Naive B cell (primary cell): ENCODE data around the gene TSTD2. TPM values are rescaled to one million over a fixed set of nuclear protein-coding genes. Genes with fewer than 3 reads are reported as not detected.

Experiments used
- ATAC-seq, 2 donors: fragments of 150-1000 bp; cut with Tn5 transposase; 2 replicates each; pipeline ENCODE4 v1.10.0; 2021; ENCODE audit warnings: low read depth in 2 of 2, mild to moderate bottlenecking in 2 of 2, moderate library complexity in 2 of 2
- DNase-seq: peaks from one replicate; pipeline ENCODE4 v3.0.0; 2022
- H3K27ac Mint-ChIP-seq, 6 donors: one replicate each; pipeline ENCODE4 v1.8.0; 2020 to 2022; ENCODE audit warnings: mild to moderate bottlenecking in 6 of 6, mixed read lengths in 6 of 6, moderate library complexity in 5 of 6, inconsistent platforms in 2 of 6
- H3K27me3 Mint-ChIP-seq, 3 donors: one replicate each; pipeline ENCODE4 v1.8.0; 2021 to 2022; ENCODE audit warnings: mixed read lengths in 3 of 3, mild to moderate bottlenecking in 1 of 3
- H3K36me3 Mint-ChIP-seq, 2 donors: one replicate each; pipeline ENCODE4 v1.8.0; 2020 to 2022; ENCODE audit warnings: mixed read lengths in 2 of 2, inconsistent platforms in 1 of 2, mild to moderate bottlenecking in 1 of 2
- H3K4me1 Mint-ChIP-seq, 3 donors: one replicate each; pipeline ENCODE4 v1.8.0; 2020 to 2022; ENCODE audit warnings: mixed read lengths in 3 of 3, inconsistent platforms in 1 of 3, mild to moderate bottlenecking in 1 of 3, moderate library complexity in 1 of 3
- H3K4me3 Mint-ChIP-seq, 8 donors: one replicate each; pipeline ENCODE4 v1.8.0; 2020 to 2022; ENCODE audit warnings: mild to moderate bottlenecking in 8 of 8, mixed read lengths in 8 of 8, moderate library complexity in 8 of 8, inconsistent platforms in 2 of 8
- H3K9me3 Mint-ChIP-seq, 7 donors: one replicate each; pipeline ENCODE4 v1.8.0; 2020 to 2022; ENCODE audit warnings: mixed read lengths in 7 of 7, mild to moderate bottlenecking in 5 of 7, inconsistent platforms in 2 of 7, moderate library complexity in 1 of 7
- polyA plus RNA-seq, 6 donors: library from polyadenylated mRNA; unstranded; fragments of 300-500 nt; fragmentation: Illumina TruSeq; gene quantifications; one replicate each; pipeline ENCODE4 v1.2.3, GENCODE V29; 2021; ENCODE audit warnings: low read depth in 6 of 6

Gene TSTD2
- polyA plus RNA-seq, 6 donors from 2014 or later: 4.7 to 10.3 (median 7.2) TPM

GRCh38 chr9:97651646-97652045 lies 18.5 kb upstream of the TSTD2 start:
- Mint-ChIP-seq H3K27ac (no peak overlapping the region), H3K36me3 (peaks cover 9 to 36% of the 10 kb centered on the region in 2 donors), H3K4me3 (no peak overlapping the region), H3K9me3 (no peaks in the 10 kb centered on the region), H3K27me3 (no peaks in the 10 kb centered on the region), H3K4me1 (no peaks in the 10 kb centered on the region)
- no peak for ATAC-seq
- no peak for DNase-seq

GRCh38 chr9:97647996-97648395 lies 14.8 kb upstream of the TSTD2 start:
- Mint-ChIP-seq H3K27ac (no peak overlapping the region), H3K9me3 (no peaks in the 10 kb centered on the region), H3K4me1 (peaks cover 0 to 6% (median 0%) of the 10 kb centered on the region in 3 donors), H3K27me3 (no peaks in the 10 kb centered on the region), H3K36me3 (peaks cover 8 to 15% of the 10 kb centered on the region in 2 donors), H3K4me3 (no peak overlapping the region)
- DNase-seq: no peak
- ATAC-seq: no peak

GRCh38 chr9:97645720-97646119 lies 12.6 kb upstream of the TSTD2 start:
- Mint-ChIP-seq H3K9me3 (no peaks in the 10 kb centered on the region), H3K36me3 (peaks cover 8 to 15% of the 10 kb centered on the region in 2 donors), H3K4me1 (peaks cover 0 to 6% (median 0%) of the 10 kb centered on the region in 3 donors), H3K4me3 (no peak overlapping the region), H3K27ac (no peak overlapping the region), H3K27me3 (no peaks in the 10 kb centered on the region)
- ATAC-seq (no peak), DNase-seq (no peak)

- peaks cover 23 to 41% (median 31%) of the 10 kb centered on the region in 3 donors for H3K4me1 Mint-ChIP-seq
- no peak overlapping the region for H3K27ac Mint-ChIP-seq
- no peaks in the 10 kb centered on the region for H3K27me3 Mint-ChIP-seq
- ATAC-seq: no peak
- H3K9me3 Mint-ChIP-seq: no peaks in the 10 kb centered on the region
- no peak for DNase-seq
- H3K4me3 Mint-ChIP-seq: no peak overlapping the region
- peaks cover 5 to 8% of the 10 kb centered on the region in 2 donors for H3K36me3 Mint-ChIP-seq
Measured at GRCh38 chr9:97640325-97640724, 7.2 kb upstream of the TSTD2 start.

- ATAC-seq: no peak
- H3K4me3 Mint-ChIP-seq: no peak overlapping the region
- H3K27me3 Mint-ChIP-seq: no peaks in the 10 kb centered on the region
- H3K4me1 Mint-ChIP-seq: peaks cover 36 to 51% (median 45%) of the 10 kb centered on the region in 3 donors
- H3K27ac Mint-ChIP-seq: peak overlapping the region in 1 of 6 donors; percentile 16
- DNase-seq: no peak
- H3K9me3 Mint-ChIP-seq: no peaks in the 10 kb centered on the region
- H3K36me3 Mint-ChIP-seq: peaks cover 3 to 5% of the 10 kb centered on the region in 2 donors
Measured at GRCh38 chr9:97638666-97639065, 5.5 kb upstream of the TSTD2 start.

GRCh38 chr9:97636903-97637302 lies 3.7 kb upstream of the TSTD2 start:
- peaks cover 44 to 61% (median 55%) of the 10 kb centered on the region in 3 donors for H3K4me1 Mint-ChIP-seq

GRCh38 chr9:97635026-97635425 lies 1.9 kb upstream of the TSTD2 start:
- DNase-seq (no peak), ATAC-seq (no peak)
- Mint-ChIP-seq H3K4me1 (peaks cover 52 to 69% (median 62%) of the 10 kb centered on the region in 3 donors), H3K36me3 (no peaks in the 10 kb centered on the region), H3K27me3 (no peaks in the 10 kb centered on the region), H3K4me3 (peak overlapping the region in 7 of 8 donors; percentile 70 to 99 (median 99)), H3K9me3 (no peaks in the 10 kb centered on the region), H3K27ac (peak overlapping the region in 4 of 6 donors; percentile 98 to 100 (median 100))

More at GRCh38 chr9:97636903-97637302, 3.7 kb upstream of the TSTD2 start:
- H3K9me3 Mint-ChIP-seq: no peaks in the 10 kb centered on the region
- no peak for ATAC-seq
- DNase-seq: no peak
- H3K27ac Mint-ChIP-seq: peak overlapping the region in 2 of 6 donors; percentile 4 to 31
- H3K4me3 Mint-ChIP-seq: peak overlapping the region in 2 of 8 donors; percentile 1 to 22
- no peaks in the 10 kb centered on the region for H3K27me3 Mint-ChIP-seq
- no peaks in the 10 kb centered on the region for H3K36me3 Mint-ChIP-seq

GRCh38 chr9:97633859-97634490 lies 807 bp upstream of the TSTD2 start:
- no peak for ATAC-seq
- Mint-ChIP-seq H3K27me3 (no peaks in the 10 kb centered on the region), H3K9me3 (no peaks in the 10 kb centered on the region), H3K4me3 (peak overlapping the region; percentile 85 to 100 (median 99)), H3K27ac (peak overlapping the region; percentile 95 to 100 (median 100)), H3K4me1 (peaks cover 52 to 65% (median 59%) of the 10 kb centered on the region in 3 donors), H3K36me3 (no peaks in the 10 kb centered on the region)
- DNase-seq: no peak

GRCh38 chr9:97632248-97632984 lies 752 bp downstream of the TSTD2 start:
- H3K27me3 Mint-ChIP-seq: no peaks in the 10 kb centered on the region
- no peaks in the 10 kb centered on the region for H3K36me3 Mint-ChIP-seq
- peaks cover 44 to 54% (median 48%) of the 10 kb centered on the region in 3 donors for H3K4me1 Mint-ChIP-seq
- H3K27ac Mint-ChIP-seq: peak overlapping the region; percentile 98 to 100 (median 100)
- ATAC-seq (peak in 1 of 2 donors; percentile 2), DNase-seq (no peak)
- no peaks in the 10 kb centered on the region for H3K9me3 Mint-ChIP-seq
- peak overlapping the region; percentile 85 to 100 (median 99) for H3K4me3 Mint-ChIP-seq

GRCh38 chr9:97630591-97630990 lies 2.6 kb downstream of the TSTD2 start:
- DNase-seq (no peak), ATAC-seq (no peak)
- H3K27me3 Mint-ChIP-seq: no peaks in the 10 kb centered on the region
- no peaks in the 10 kb centered on the region for H3K36me3 Mint-ChIP-seq
- peaks cover 33 to 42% (median 36%) of the 10 kb centered on the region in 3 donors for H3K4me1 Mint-ChIP-seq
- H3K4me3 Mint-ChIP-seq: peak overlapping the region in 1 of 8 donors; percentile 41
- H3K27ac Mint-ChIP-seq: peak overlapping the region in 1 of 6 donors; percentile 30
- no peaks in the 10 kb centered on the region for H3K9me3 Mint-ChIP-seq

- Mint-ChIP-seq H3K9me3 (no peaks in the 10 kb centered on the region), H3K4me3 (peak overlapping the region in 1 of 8 donors; percentile 23), H3K27me3 (no peaks in the 10 kb centered on the region), H3K36me3 (no peaks in the 10 kb centered on the region), H3K27ac (peak overlapping the region in 3 of 6 donors; percentile 40 to 64 (median 47)), H3K4me1 (peaks cover 22 to 30% (median 23%) of the 10 kb centered on the region in 3 donors)
- DNase-seq: no peak
- ATAC-seq: no peak
Measured at GRCh38 chr9:97629156-97629555, 4.0 kb downstream of the TSTD2 start.

GRCh38 chr9:97628668-97629067 lies 4.5 kb downstream of the TSTD2 start:
- Mint-ChIP-seq H3K4me1 (peaks cover 19 to 28% (median 19%) of the 10 kb centered on the region in 3 donors), H3K36me3 (no peaks in the 10 kb centered on the region), H3K9me3 (no peaks in the 10 kb centered on the region), H3K4me3 (peak overlapping the region in 2 of 8 donors; percentile 23 to 75), H3K27me3 (no peaks in the 10 kb centered on the region), H3K27ac (peak overlapping the region in 2 of 6 donors; percentile 53 to 64)
- DNase-seq (no peak), ATAC-seq (no peak)

- H3K4me3 Mint-ChIP-seq: no peak overlapping the region
- H3K36me3 Mint-ChIP-seq: no peaks in the 10 kb centered on the region
- ATAC-seq: no peak
- no peaks in the 10 kb centered on the region for H3K27me3 Mint-ChIP-seq
- H3K9me3 Mint-ChIP-seq: no peaks in the 10 kb centered on the region
- H3K27ac Mint-ChIP-seq: no peak overlapping the region
- DNase-seq: no peak
- H3K4me1 Mint-ChIP-seq: peaks cover 17 to 21% (median 18%) of the 10 kb centered on the region in 3 donors
Measured at GRCh38 chr9:97627624-97628023, 5.5 kb downstream of the TSTD2 start.

- Mint-ChIP-seq H3K9me3 (no peaks in the 10 kb centered on the region), H3K27me3 (no peaks in the 10 kb centered on the region), H3K27ac (no peak overlapping the region), H3K4me1 (peaks cover 2 to 8% (median 7%) of the 10 kb centered on the region in 3 donors), H3K4me3 (no peak overlapping the region), H3K36me3 (peaks cover 0 to 9% of the 10 kb centered on the region in 2 donors)
- no peak for ATAC-seq
- no peak for DNase-seq
Measured at GRCh38 chr9:97625620-97626019, 7.5 kb downstream of the TSTD2 start.
